GM23248 (cell line): ENCODE results near the gene ATRX.

Experiments
- EZH2 ChIP-seq: fragments of 200-600 bp; sonication (generic); IDR thresholded peaks from 2 replicates; pipeline ENCODE4 v1.6.1; 2018; ENCODE audit warnings: antibody characterized with exemption, mild to moderate bottlenecking; ENCODE audit not compliant: insufficient read depth, poor library complexity, severe bottlenecking
- EZH2phosphoT487 ChIP-seq: fragments of 200-600 bp; sonication (generic); IDR thresholded peaks from 2 replicates; pipeline ENCODE4 v1.6.1; 2018; ENCODE audit warnings: antibody characterized with exemption, moderate library complexity, mild to moderate bottlenecking, low read depth; ENCODE audit not compliant: insufficient read depth

DNA sequence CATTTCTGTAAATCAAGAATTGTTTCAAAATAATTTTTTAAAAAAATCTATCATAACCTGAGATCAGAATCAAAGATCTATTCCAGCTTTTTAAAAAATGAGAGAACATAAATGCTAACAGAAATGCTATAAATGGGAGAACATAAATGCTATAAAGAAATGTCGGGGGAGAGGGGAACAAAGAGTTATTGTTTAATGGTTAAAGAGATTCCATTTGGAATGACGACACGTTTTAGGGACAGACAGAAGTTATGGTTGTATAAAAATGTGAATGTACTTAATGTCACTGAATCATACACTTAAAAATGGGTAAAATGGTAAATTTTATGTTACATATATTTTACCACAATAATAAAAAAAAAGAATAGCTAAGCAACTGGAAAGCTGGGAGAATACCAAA is 127.1 kb downstream of the ATRX start:
- TF ChIP-seq EZH2phosphoT487 (no peak), EZH2 (no peak)
